Keratinocyte (primary cell): Measurements from ENCODE around the gene USH2A. TPM values are rescaled to one million over a fixed set of nuclear protein-coding genes. Genes with fewer than 3 reads are reported as not detected.

ENCODE experiments used
- DNase-seq: peaks from one replicate; pipeline ENCODE4 v3.0.0-alpha.2; 2011; ENCODE audit warnings: low read depth, missing footprints, low spot score
- FAIRE-seq: peaks from 2 replicates; lab custom pipeline; 2011; peaks lifted over from hg19 to GRCh38; lab: Jason Lieb, UNC
- H2AFZ ChIP-seq: 2 replicates; pipeline ENCODE4 v1.6.0; 2012; ENCODE audit warnings: low read length, control low read depth, inconsistent platforms; ENCODE audit not compliant: control insufficient read depth
- H3K27ac ChIP-seq: 2 replicates; pipeline ENCODE4 v1.5.1; 2011; ENCODE audit warnings: low read length; ENCODE audit not compliant: control insufficient read depth, insufficient read depth
- H3K27me3 ChIP-seq: 3 replicates; pipeline ENCODE4 v1.6.0; 2011; ENCODE audit warnings: low read length; ENCODE audit not compliant: control insufficient read depth, insufficient read depth; ENCODE audit errors: extremely low read depth
- H3K36me3 ChIP-seq, 2 experiments: 2 replicates in 1 of 2; 3 replicates in 1 of 2; pipeline ENCODE4 v1.5.1; 2011; ENCODE audit warnings: low read length in 2 of 2, mild to moderate bottlenecking in 1 of 2; ENCODE audit not compliant: control insufficient read depth in 2 of 2, insufficient read depth in 2 of 2; ENCODE audit errors: extremely low read depth in 1 of 2
- H3K4me1 ChIP-seq: 3 replicates; pipeline ENCODE4 v1.5.1; 2011; ENCODE audit warnings: low read length; ENCODE audit not compliant: control insufficient read depth, insufficient read depth; ENCODE audit errors: extremely low read depth
- H3K4me2 ChIP-seq: 3 replicates; pipeline ENCODE4 v1.6.0; 2011; ENCODE audit warnings: low read depth, low read length; ENCODE audit not compliant: control insufficient read depth, insufficient read depth; ENCODE audit errors: extremely low read depth
- H3K4me3 ChIP-seq, 3 experiments: fragments of 200-600 bp in 1 of 3; sonication (generic) in 1 of 3; 2 replicates in 2 of 3; 3 replicates in 1 of 3; pipeline ENCODE4 v1.5.1; 2011 to 2016; ENCODE audit warnings: low read length in 3 of 3, mild to moderate bottlenecking in 3 of 3, control low read depth in 2 of 3, inconsistent platforms in 1 of 3, low read depth in 1 of 3, mixed read lengths in 1 of 3, mixed run types in 1 of 3, moderate library complexity in 1 of 3; ENCODE audit not compliant: control insufficient read depth in 2 of 3, insufficient read depth in 2 of 3; ENCODE audit errors: extremely low read depth in 1 of 3
- H3K79me2 ChIP-seq: 2 replicates; pipeline ENCODE4 v1.6.0; 2012; ENCODE audit warnings: low read length; ENCODE audit not compliant: control insufficient read depth, insufficient read depth
- H3K9ac ChIP-seq: 3 replicates; pipeline ENCODE4 v1.6.0; 2011; ENCODE audit warnings: low read length; ENCODE audit not compliant: control insufficient read depth, insufficient read depth; ENCODE audit errors: extremely low read depth
- H3K9me1 ChIP-seq: 3 replicates; pipeline ENCODE4 v1.6.0; 2011; ENCODE audit warnings: low read length; ENCODE audit not compliant: control insufficient read depth, insufficient read depth; ENCODE audit errors: extremely low read depth
- H3K9me3 ChIP-seq: 2 replicates; pipeline ENCODE4 v1.5.1; 2012; ENCODE audit warnings: low read depth, low read length; ENCODE audit not compliant: control insufficient read depth
- H4K20me1 ChIP-seq: 3 replicates; pipeline ENCODE4 v1.6.0; 2011; ENCODE audit warnings: low read length; ENCODE audit not compliant: control insufficient read depth, insufficient read depth; ENCODE audit errors: extremely low read depth
- CTCF ChIP-seq, 3 experiments: IDR thresholded peaks in 1 of 3; conservative IDR thresholded peaks in 1 of 3; optimal IDR thresholded peaks in 1 of 3; 2 replicates in 2 of 3; 3 replicates in 1 of 3; pipeline versions ENCODE3 to v1.5.1; 2011; ENCODE audit warnings: low read length in 3 of 3, mild to moderate bottlenecking in 3 of 3, moderate library complexity in 2 of 3, control low read depth in 1 of 3, inconsistent platforms in 1 of 3; ENCODE audit not compliant: insufficient read depth in 2 of 3; ENCODE audit errors: extremely low read depth in 1 of 3
- EZH2 ChIP-seq: IDR thresholded peaks from one replicate; pipeline ENCODE4 v1.6.1; 2012; ENCODE audit warnings: inconsistent platforms, mild to moderate bottlenecking, low read length, moderate library complexity
- dilution Hi-C: fragments of 300-500 bp; cut with MboI; formaldehyde crosslinking; loops from one replicate; pipeline ENCODE4 v1.7.0; 2020; ENCODE audit warnings: low sequenced_read_pairs; ENCODE audit not compliant: extremely low pct_ligation_motif_present
- polyA plus RNA-seq, 5 experiments: library from polyadenylated mRNA; depleted of rRNA in 3 of 5; stranded (reverse) in 3 of 5; stranded (forward) in 1 of 5; unstranded in 1 of 5; fragments of >200 nt; gene quantifications; 1 replicate in 1 of 5; 2 replicates in 3 of 5; 3 replicates in 1 of 5; pipeline versions ENCODE4 v1.2.1 to v1.2.3, GENCODE V29; 2011 to 2012; ENCODE audit warnings: missing spikeins in 2 of 5, low read depth in 1 of 5, low replicate concordance in 1 of 5

USH2A gene
- polyA plus RNA-seq, 1 donor (not counting 4 experiments of a cell fraction or from before 2014, with no cell fraction given): not detected

GRCh38 chr1:216144661-216145450 lies 278.4 kb downstream of the USH2A start:
- H3K27me3 ChIP-seq: no peaks in the 10 kb centered on the region
- no peak overlapping the region for H2AFZ ChIP-seq
- no peak overlapping the region for H3K4me2 ChIP-seq
- no peaks in the 10 kb centered on the region for H3K9me1 ChIP-seq
- no peaks in the 10 kb centered on the region for H3K9me3 ChIP-seq
- H3K4me3 ChIP-seq: no peak overlapping the region
- dilution Hi-C loops: no loop called here
- H4K20me1 ChIP-seq: no peaks in the 10 kb centered on the region
- H3K79me2 ChIP-seq: no peaks in the 10 kb centered on the region
- no peak overlapping the region for H3K27ac ChIP-seq
- FAIRE-seq (no peak), DNase-seq (no peak)
- TF ChIP-seq CTCF (optimal IDR thresholded peaks at IDR 0.05 in 1 of 3, IDR thresholded peaks at IDR 0.05 in 1 of 3, conservative IDR thresholded peaks at IDR 0.05 in 1 of 3; ENCODE audit: extremely low read depth in 1 of 3, insufficient read depth in 2 of 3, low read length in 3 of 3) (no peak), EZH2 (no peak)
- no peak overlapping the region for H3K9ac ChIP-seq
- no peaks in the 10 kb centered on the region for H3K36me3 ChIP-seq
- H3K4me1 ChIP-seq: no peaks in the 10 kb centered on the region

GRCh38 chr1:216142921-216143320 lies 280.3 kb downstream of the USH2A start:
- Histone ChIP-seq H3K4me2 (no peak overlapping the region), H3K79me2 (no peaks in the 10 kb centered on the region), H3K4me3 (no peak overlapping the region), H3K9ac (no peak overlapping the region), H3K9me3 (no peaks in the 10 kb centered on the region), H3K27me3 (no peaks in the 10 kb centered on the region), H3K9me1 (no peaks in the 10 kb centered on the region), H2AFZ (no peak overlapping the region), H3K36me3 (no peaks in the 10 kb centered on the region), H3K4me1 (no peaks in the 10 kb centered on the region), H3K27ac (no peak overlapping the region), H4K20me1 (no peaks in the 10 kb centered on the region)
- DNase-seq (no peak), FAIRE-seq (no peak)
- TF ChIP-seq CTCF (optimal IDR thresholded peaks at IDR 0.05 in 1 of 3, IDR thresholded peaks at IDR 0.05 in 1 of 3, conservative IDR thresholded peaks at IDR 0.05 in 1 of 3; ENCODE audit: extremely low read depth in 1 of 3, insufficient read depth in 2 of 3, low read length in 3 of 3) (no peak), EZH2 (no peak)
- dilution Hi-C loops: no loop called here
